ENCODE results near the gene PCDH9.

PCDH9 gene

GRCh38 chr13:66359393-66359792, 870.7 kb downstream of the PCDH9 start:
- no peak for TF ChIP-seq CTCF (IDR thresholded peaks at IDR 0.05; ENCODE audit: low read depth, low read length, missing control alignments)
- H3K4me3 ChIP-seq (replicated peaks; ENCODE audit: low read depth, low read length), result no peak overlapping the region
- no peak for DNase-seq (ENCODE audit: extremely low read depth, low read depth)

DNA sequence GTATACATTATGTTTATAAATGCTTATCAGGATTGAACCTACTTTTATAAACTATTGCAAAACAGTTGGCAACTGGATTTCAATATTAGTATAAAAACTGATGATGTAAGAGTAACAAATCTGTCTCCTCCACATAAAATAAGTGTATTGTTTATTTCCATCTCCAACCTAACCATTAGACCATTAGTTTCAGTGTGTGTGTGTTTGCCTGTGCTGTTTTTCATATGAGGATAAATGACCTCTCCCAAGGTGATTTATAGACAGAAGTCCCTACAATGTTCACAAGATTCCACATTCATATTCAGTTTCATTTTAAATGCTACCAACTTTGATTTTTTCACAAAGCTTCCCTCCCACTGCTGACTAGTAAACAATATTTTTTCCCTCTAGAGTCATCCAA, 871.6 kb downstream of the PCDH9 start:
- TF ChIP-seq CTCF (IDR thresholded peaks at IDR 0.05; ENCODE audit: low read depth, low read length, missing control alignments), result no peak
- DNase-seq (ENCODE audit: extremely low read depth, low read depth), result no peak
- no peak overlapping the region for H3K4me3 ChIP-seq (replicated peaks; ENCODE audit: low read depth, low read length)

DNA sequence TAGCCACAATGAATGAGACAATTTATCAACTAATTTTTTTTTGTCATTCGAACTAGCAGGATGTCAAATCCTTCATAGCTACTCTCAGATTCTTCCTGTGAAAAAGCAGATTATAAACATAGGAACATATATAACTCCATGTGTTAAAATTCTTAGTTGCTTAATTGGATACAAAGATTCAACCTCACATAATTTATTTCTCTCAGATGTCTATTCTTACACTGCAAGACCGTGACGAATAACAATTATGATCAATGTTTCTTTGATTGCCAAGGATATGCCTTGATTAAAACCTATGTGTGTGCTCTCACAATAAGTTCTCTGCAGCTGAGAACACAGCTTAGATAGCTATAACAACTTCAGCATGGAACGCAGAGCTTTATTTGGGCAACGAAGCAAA, 872.7 kb downstream of the PCDH9 start:
- no peak overlapping the region for H3K4me3 ChIP-seq (replicated peaks; ENCODE audit: low read depth, low read length)
- no peak for TF ChIP-seq CTCF (IDR thresholded peaks at IDR 0.05; ENCODE audit: low read depth, low read length, missing control alignments)
- no peak for DNase-seq (ENCODE audit: extremely low read depth, low read depth)

DNA sequence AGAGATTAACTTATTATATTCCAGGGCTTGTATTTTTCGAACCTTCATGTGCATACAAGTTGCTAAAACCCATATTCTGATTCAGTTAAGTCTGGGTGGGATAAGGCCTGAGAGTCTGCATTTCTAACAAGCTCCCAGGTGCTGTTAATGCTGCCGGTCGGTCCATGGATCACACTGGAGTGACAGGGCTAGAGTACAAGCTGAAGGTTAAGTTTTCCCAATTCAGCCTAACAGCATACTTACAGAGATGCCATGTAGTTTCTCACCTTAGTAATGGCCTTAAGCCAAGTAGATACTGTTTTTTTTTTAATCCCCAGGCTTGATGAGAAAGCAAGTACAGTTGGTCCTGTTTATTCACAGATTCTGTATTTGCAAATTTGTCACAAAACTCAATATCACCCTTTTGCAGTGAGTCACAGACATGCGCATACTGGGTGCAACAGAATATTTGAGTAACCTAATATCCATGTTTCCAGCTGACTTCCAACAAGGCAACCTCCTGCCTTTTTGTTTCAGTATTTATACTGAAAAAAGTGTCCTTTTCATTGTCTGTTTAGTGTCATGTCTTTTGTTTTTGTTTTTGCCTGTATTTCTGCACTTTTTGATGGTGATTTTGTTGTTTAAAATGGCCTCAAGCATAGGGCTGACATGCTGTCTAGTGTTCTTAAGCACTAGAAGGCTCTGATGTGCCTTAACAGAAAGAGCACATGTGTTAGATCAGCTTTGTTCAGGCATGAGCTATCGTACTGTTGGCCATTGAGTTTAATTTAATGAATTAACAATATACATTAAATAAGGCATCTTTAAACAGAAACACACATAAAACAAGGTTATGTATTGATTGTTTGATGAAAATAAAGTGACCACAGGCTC, 875.0 kb downstream of the PCDH9 start:
- no peak for TF ChIP-seq CTCF (IDR thresholded peaks at IDR 0.05; ENCODE audit: low read depth, low read length, missing control alignments)
- H3K4me3 ChIP-seq (replicated peaks; ENCODE audit: low read depth, low read length), result no peak overlapping the region
- DNase-seq (ENCODE audit: extremely low read depth, low read depth), result no peak

DNA sequence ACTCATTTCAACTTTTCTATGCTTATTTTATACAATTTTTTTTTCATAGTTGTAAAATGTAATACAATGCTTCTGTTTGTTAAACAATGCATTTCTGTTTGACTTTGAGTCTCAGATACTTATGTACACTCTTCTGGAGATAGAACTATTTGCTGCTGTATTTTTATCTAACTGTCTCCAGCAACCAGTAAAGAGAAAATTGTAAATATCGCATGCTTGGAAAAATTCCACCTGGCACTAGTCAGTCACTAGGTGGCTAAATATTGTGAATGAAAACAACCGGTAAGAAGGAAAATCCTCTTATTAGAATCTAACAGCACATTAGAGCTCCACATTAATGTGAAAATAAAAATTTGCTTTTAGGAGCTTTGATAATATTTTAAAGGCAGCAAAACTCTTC, 876.5 kb downstream of the PCDH9 start:
- DNase-seq (ENCODE audit: extremely low read depth, low read depth), result no peak
- TF ChIP-seq CTCF (IDR thresholded peaks at IDR 0.05; ENCODE audit: low read depth, low read length, missing control alignments), result no peak
- no peak overlapping the region for H3K4me3 ChIP-seq (replicated peaks; ENCODE audit: low read depth, low read length)

GRCh38 chr13:66349966-66350365, 880.2 kb downstream of the PCDH9 start:
- H3K4me3 ChIP-seq (replicated peaks; ENCODE audit: low read depth, low read length), result no peak overlapping the region
- no peak for TF ChIP-seq CTCF (IDR thresholded peaks at IDR 0.05; ENCODE audit: low read depth, low read length, missing control alignments)
- DNase-seq (ENCODE audit: extremely low read depth, low read depth), result no peak

All from HFF-Myc (cell line).